Ascending aorta (tissue), 2 donors: ENCODE results near the gene SPINT2. TPM values are rescaled to one million over a fixed set of nuclear protein-coding genes. Genes with fewer than 3 reads are reported as not detected.

Experiments
- DNase-seq, 2 donors: peaks; one replicate each; pipeline ENCODE4 v3.0.0-alpha.2; 2019; ENCODE audit warnings: low spot score in 2 of 2
- H3K27ac ChIP-seq, 2 donors: fragments of 200-600 bp; sonication (generic); one replicate each; pipeline ENCODE4 v1.5.1; 2016 to 2017; ENCODE audit warnings: mild to moderate bottlenecking in 1 of 2
- H3K27me3 ChIP-seq: fragments of 200-600 bp; sonication (generic); one replicate; pipeline ENCODE4 v1.5.1; 2017
- H3K36me3 ChIP-seq, 2 donors: fragments of 200-600 bp; sonication (generic); one replicate each; pipeline ENCODE4 v1.5.1; 2016
- H3K4me1 ChIP-seq, 2 donors: fragments of 200-600 bp; sonication (generic); one replicate each; pipeline ENCODE4 v1.5.1; 2016 to 2017; ENCODE audit warnings: mild to moderate bottlenecking in 1 of 2
- H3K4me3 ChIP-seq, 2 donors: fragments of 200-600 bp; sonication (generic); one replicate each; pipeline ENCODE4 v1.5.1; 2016 to 2017; ENCODE audit warnings: mild to moderate bottlenecking in 1 of 2
- H3K9me3 ChIP-seq, 2 donors: fragments of 200-600 bp; sonication (generic); one replicate each; pipeline ENCODE4 v1.5.1; 2016
- intact Hi-C: fragments of 100-400 bp; cut with DNase I; formaldehyde crosslinking; loops from one replicate; pipeline ENCODE4 v1.15.1; 2023
- total RNA-seq: library from RNA; depleted of rRNA; stranded (reverse); fragments of >200 nt; gene quantifications from one replicate; pipeline ENCODE4 v1.1.0, GENCODE V29; 2016
- TF ChIP-seq, protein P1 (sequence below), 3 experiments: fragments of 200-600 bp in 2 of 3; fragments of 450-650 bp in 1 of 3; sonication (generic) in 2 of 3; IDR thresholded peaks; one replicate each; pipeline ENCODE4 v1.5.1; 2016 to 2019; ENCODE audit warnings: antibody characterized with exemption in 3 of 3, mild to moderate bottlenecking in 1 of 3, moderate library complexity in 1 of 3

The SPINT2 gene
- total RNA-seq, 1 donor from 2014 or later = 193 TPM

GRCh38 chr19:38315657-38316476 lies 51.5 kb downstream of the SPINT2 start, which contains the start of gene YIF1B:
Gene YIF1B (minus strand): TSS chr19:38315947. CDS start chr19:38315917, 30 bp downstream.
- H3K4me1 ChIP-seq = peaks cover 7 to 25% of the 10 kb centered on the region in 2 donors
- TF ChIP-seq, protein P1, sequence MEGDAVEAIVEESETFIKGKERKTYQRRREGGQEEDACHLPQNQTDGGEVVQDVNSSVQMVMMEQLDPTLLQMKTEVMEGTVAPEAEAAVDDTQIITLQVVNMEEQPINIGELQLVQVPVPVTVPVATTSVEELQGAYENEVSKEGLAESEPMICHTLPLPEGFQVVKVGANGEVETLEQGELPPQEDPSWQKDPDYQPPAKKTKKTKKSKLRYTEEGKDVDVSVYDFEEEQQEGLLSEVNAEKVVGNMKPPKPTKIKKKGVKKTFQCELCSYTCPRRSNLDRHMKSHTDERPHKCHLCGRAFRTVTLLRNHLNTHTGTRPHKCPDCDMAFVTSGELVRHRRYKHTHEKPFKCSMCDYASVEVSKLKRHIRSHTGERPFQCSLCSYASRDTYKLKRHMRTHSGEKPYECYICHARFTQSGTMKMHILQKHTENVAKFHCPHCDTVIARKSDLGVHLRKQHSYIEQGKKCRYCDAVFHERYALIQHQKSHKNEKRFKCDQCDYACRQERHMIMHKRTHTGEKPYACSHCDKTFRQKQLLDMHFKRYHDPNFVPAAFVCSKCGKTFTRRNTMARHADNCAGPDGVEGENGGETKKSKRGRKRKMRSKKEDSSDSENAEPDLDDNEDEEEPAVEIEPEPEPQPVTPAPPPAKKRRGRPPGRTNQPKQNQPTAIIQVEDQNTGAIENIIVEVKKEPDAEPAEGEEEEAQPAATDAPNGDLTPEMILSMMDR (IDR thresholded peaks at IDR 0.05) = no peak
- H3K9me3 ChIP-seq = no peaks in the 10 kb centered on the region
- peak within 1 kb of the TSS; percentile 68 to 70 for H3K4me3 ChIP-seq
- peak within 1 kb of the TSS; percentile 79 to 85 for H3K27ac ChIP-seq
- no peaks in the 10 kb centered on the region for H3K27me3 ChIP-seq
- no peaks in the 10 kb centered on the region for H3K36me3 ChIP-seq
- DNase-seq = peak; percentile 97 to 99
- intact Hi-C loops = loop anchor here (1.0 to 2.0 kb wide), 3 partner anchors 19 to 51 kb away; partner anchors contain the start of genes CATSPERG and SPINT2

DNA sequence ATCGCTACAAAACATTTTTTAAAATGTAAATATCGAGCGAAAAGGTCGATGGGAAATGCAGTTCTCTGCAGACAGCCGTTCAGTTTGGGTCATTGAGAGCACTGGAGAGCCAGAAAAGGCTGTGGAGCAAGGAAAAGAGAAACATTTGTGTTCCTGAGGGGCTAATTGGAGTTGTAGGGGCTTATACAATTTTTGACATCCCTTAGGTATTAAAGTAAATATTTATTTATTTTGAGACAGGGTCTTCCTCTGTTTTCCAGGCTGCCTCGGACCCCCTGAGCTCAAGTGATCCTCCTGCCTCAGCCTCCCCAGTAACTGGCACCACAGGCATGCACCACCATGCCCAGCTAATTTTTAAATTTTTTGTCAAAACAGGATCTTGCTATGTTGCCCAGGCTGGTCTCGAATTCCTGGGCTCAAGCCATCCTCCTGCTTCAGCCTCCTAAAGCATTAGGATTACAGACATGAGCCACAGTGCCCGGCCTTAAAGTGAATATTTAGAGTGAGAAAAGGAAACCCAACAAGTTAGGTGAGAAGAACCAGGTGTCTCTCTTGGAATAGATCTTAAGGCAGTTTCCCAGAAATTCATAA lies 52.2 kb downstream of the SPINT2 start:
- Histone ChIP-seq H3K4me1 (peaks cover 7 to 25% of the 10 kb centered on the region in 2 donors), H3K27me3 (no peaks in the 10 kb centered on the region), H3K36me3 (no peaks in the 10 kb centered on the region), H3K27ac (peak overlapping the region; percentile 77 to 85), H3K9me3 (no peaks in the 10 kb centered on the region), H3K4me3 (peak overlapping the region; percentile 21 to 70)
- TF ChIP-seq, protein P1 (IDR thresholded peaks at IDR 0.05) = no peak
- no peak for DNase-seq
- intact Hi-C loops = loop anchor here (1.0 to 2.0 kb wide), 2 partner anchors 38 to 52 kb away; partner anchors contain the start of gene SPINT2

DNA sequence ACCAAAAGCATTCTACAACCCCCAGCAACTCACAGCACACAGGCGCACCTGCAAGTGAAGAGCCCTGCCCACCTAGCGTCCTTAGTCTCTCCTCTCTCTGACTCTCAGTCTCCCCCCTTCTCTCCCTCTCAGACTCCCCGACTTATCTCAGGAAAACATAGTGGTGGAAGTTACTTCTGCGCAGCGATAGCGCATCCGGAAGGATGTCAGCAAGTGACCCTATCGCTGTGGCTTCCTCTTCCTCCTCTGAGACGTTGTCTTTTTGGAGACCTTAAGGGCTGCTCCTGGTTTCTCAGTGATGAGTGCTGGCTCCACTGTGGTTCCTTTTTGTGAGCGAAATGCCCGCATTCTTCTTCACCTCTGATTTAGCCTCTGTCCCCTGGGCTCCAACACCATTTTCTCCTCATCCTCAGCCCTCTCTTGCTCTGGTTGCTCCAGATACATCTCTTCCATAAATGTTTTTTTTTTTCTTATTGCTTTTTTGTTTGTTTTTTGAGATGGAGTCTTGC lies 52.8 kb downstream of the SPINT2 start:
- Histone ChIP-seq H3K4me3 (no peak overlapping the region), H3K9me3 (no peaks in the 10 kb centered on the region), H3K4me1 (peaks cover 7 to 28% of the 10 kb centered on the region in 2 donors), H3K36me3 (no peaks in the 10 kb centered on the region), H3K27ac (peak overlapping the region; percentile 7 to 85), H3K27me3 (no peaks in the 10 kb centered on the region)
- DNase-seq = no peak
- intact Hi-C loops = loop anchor here (2.0 kb wide), 1 partner anchor 52 kb away; the partner anchor contains the start of gene SPINT2
- TF ChIP-seq, protein P1 (IDR thresholded peaks at IDR 0.05) = no peak

- peaks cover 0 to 1% of the 10 kb centered on the region in 2 donors for H3K36me3 ChIP-seq
- no peak for DNase-seq
- TF ChIP-seq, protein P1 (IDR thresholded peaks at IDR 0.05) = no peak
- H3K27me3 ChIP-seq = no peaks in the 10 kb centered on the region
- intact Hi-C loops = no loop called here
- H3K27ac ChIP-seq = peak overlapping the region; percentile 91 to 98
- H3K4me3 ChIP-seq = peak overlapping the region; percentile 67 to 95
- peaks cover 11 to 36% of the 10 kb centered on the region in 2 donors for H3K4me1 ChIP-seq
- no peaks in the 10 kb centered on the region for H3K9me3 ChIP-seq
These were observed 54.3 kb downstream of the SPINT2 start for GRCh38 chr19:38318660-38319059.

GRCh38 chr19:38319421-38320258 lies 55.3 kb downstream of the SPINT2 start, which contains the start of gene KCNK6:
Gene KCNK6 (plus strand): TSS chr19:38319845. CDS start chr19:38319951, 106 bp downstream.
- intact Hi-C loops = loop anchor here (2.0 kb wide), 2 partner anchors 55 to 75 kb away; partner anchors contain the start of gene PSMD8

More at GRCh38 chr19:38319421-38320258, 55.3 kb downstream of the SPINT2 start, which contains the start of gene KCNK6:
- TF ChIP-seq, protein P1 (IDR thresholded peaks at IDR 0.05) = no peak
- Histone ChIP-seq H3K27ac (peak within 1 kb of the TSS; percentile 91 to 98), H3K9me3 (no peaks in the 10 kb centered on the region), H3K4me3 (peak within 1 kb of the TSS; percentile 67 to 95), H3K36me3 (peaks cover 2 to 8% of the 10 kb centered on the region in 2 donors), H3K27me3 (no peaks in the 10 kb centered on the region), H3K4me1 (peaks cover 12 to 36% of the 10 kb centered on the region in 2 donors)
- DNase-seq = no peak
